SK-N-SH treated with all-trans-retinoic acid at 6 μM for 48 hours (cell line): ENCODE data around the gene MIPOL1.

ENCODE experiments used
- BACH2 ChIP-seq: fragments of 250-450 bp; sonication (Bioruptor Pico); IDR thresholded peaks from 2 replicates; pipeline ENCODE4 v1.9.0; 2021; ENCODE audit warnings: mild to moderate bottlenecking, borderline replicate concordance
- RARB ChIP-seq: fragments of 250-450 bp; sonication (Bioruptor Pico); IDR thresholded peaks from 2 replicates; pipeline ENCODE4 v1.8.0; 2021; ENCODE audit warnings: mild to moderate bottlenecking, moderate library complexity
- TOX ChIP-seq: fragments of 250-450 bp; sonication (Bioruptor Pico); IDR thresholded peaks from 2 replicates; pipeline ENCODE4 v1.8.0; 2021; ENCODE audit warnings: mild to moderate bottlenecking, moderate library complexity, borderline replicate concordance

DNA sequence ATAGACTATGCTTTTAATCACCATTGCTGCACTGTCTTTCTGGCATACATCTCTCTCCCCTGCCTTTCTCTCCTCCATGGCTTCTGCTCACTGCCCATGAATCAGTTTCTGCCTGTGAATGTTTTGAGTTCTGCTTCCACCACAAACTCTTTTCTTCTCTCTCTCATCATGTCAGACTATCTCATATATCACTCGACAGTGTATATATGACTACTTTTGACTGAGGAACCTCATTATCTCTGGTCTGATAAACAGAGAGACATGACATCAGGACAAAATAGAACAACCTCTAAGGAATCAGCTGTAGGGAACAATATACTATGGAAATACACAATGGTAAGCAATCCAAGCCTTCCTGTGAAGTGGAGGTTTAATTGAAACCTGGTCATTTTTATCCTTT lies 219.4 kb downstream of the MIPOL1 start:
- TF ChIP-seq TOX (CRISPR knock-in tag) (no peak), BACH2 (no peak), RARB (no peak)
